Right lobe of liver (tissue), 4 donors: ENCODE data around the gene GNRH2.
"Not testable (repeated sequence)": the region's sequence is repeated elsewhere in the genome, so short reads cannot be mapped to it uniquely, and the experiment has no call there.

Experiments
- CTCF ChIP-seq, 4 donors: fragments of 200-600 bp in 3 of 4; fragments of 450-650 bp in 1 of 4; IDR thresholded peaks; one replicate each; pipeline versions ENCODE4 v1.5.1 to v1.8.0; 2016 to 2022; ENCODE audit warnings: antibody characterized with exemption in 4 of 4, mild to moderate bottlenecking in 2 of 4
- POLR2A ChIP-seq: fragments of 450-650 bp; IDR thresholded peaks from one replicate; pipeline ENCODE4 v1.6.1; 2017; ENCODE audit warnings: antibody characterized with exemption, mild to moderate bottlenecking
- donor health status: DM: no; HTN: no; CAD: no.
- donor health status: DM: no; HTN: no; CAD: no.
- donor health status: DM: no; HTN: yes; CAD: no.

- not testable (repeated sequence) for TF ChIP-seq CTCF (IDR thresholded peaks at IDR 0.05); POLR2A
Measured at GRCh38 chr20:3075315-3075714, 31.9 kb downstream of the GNRH2 start.
